ENCODE results near the gene PRPF8.

The PRPF8 gene

GRCh38 chr17:1608676-1609075, 76.0 kb downstream of the PRPF8 start:
- no peak overlapping the region for H2BK12ac ChIP-seq (ENCODE audit: low read length in 2 of 2)
- H3K4me3 ChIP-seq (ENCODE audit: insufficient read depth in 1 of 2, low read depth in 1 of 2, low read length in 2 of 2), result no peak overlapping the region
- no peak overlapping the region for H2BK120ac ChIP-seq (ENCODE audit: low read depth, low read length)
- H3K23ac ChIP-seq (ENCODE audit: low read length in 2 of 2), result no peak overlapping the region
- no peak for DNase-seq
- no peak overlapping the region for H3K14ac ChIP-seq (ENCODE audit: low read length in 2 of 2)
- H3K4me2 ChIP-seq (ENCODE audit: low read length, poor library complexity, severe bottlenecking), result no peak overlapping the region
- H3K9me3 ChIP-seq (ENCODE audit: control insufficient read depth, low read length), result no peaks in the 10 kb centered on the region
- no peak overlapping the region for H4K8ac ChIP-seq (ENCODE audit: low read length)
- H2BK15ac ChIP-seq (ENCODE audit: low read depth, poor library complexity, severe bottlenecking), result no peak overlapping the region
- peaks cover 11% of the 10 kb centered on the region for H3K4me1 ChIP-seq (ENCODE audit: control insufficient read depth, insufficient read depth, low read depth, low read length)
- peaks cover 4 to 25% of the 10 kb centered on the region in 2 experiments for H3K36me3 ChIP-seq (ENCODE audit: control insufficient read depth in 1 of 2, insufficient read depth in 2 of 2, low read depth in 1 of 2, low read length in 2 of 2)
- no peak overlapping the region for H2BK5ac ChIP-seq (ENCODE audit: low read depth, low read length, poor library complexity, severe bottlenecking)
- H3K27ac ChIP-seq (ENCODE audit: low read length, poor library complexity, severe bottlenecking), result no peak overlapping the region
- H2AFZ ChIP-seq (ENCODE audit: low read depth, low read length), result no peak overlapping the region
- H3K9ac ChIP-seq (ENCODE audit: low read length), result no peak overlapping the region
- no peak overlapping the region for H3K4ac ChIP-seq (ENCODE audit: low read depth in 1 of 2, low read length in 2 of 2)
- H2AK5ac ChIP-seq (ENCODE audit: low read length, severe bottlenecking), result no peak overlapping the region
- no peak overlapping the region for H3K18ac ChIP-seq (ENCODE audit: low read depth in 1 of 2, low read length in 2 of 2)
- H3K79me1 ChIP-seq (replicated peaks; ENCODE audit: low read length, poor library complexity, severe bottlenecking), result no peaks in the 10 kb centered on the region
- H3K27me3 ChIP-seq (ENCODE audit: control insufficient read depth in 1 of 2, insufficient read depth in 1 of 2, low read length in 2 of 2), result no peaks in the 10 kb centered on the region
- 90% methylated on average over 5 of the region's 7 CpGs for WGBS
- no peak overlapping the region for H4K91ac ChIP-seq (ENCODE audit: low read length)

GRCh38 chr17:1607971-1608320, 76.7 kb downstream of the PRPF8 start:
- H3K18ac ChIP-seq (ENCODE audit: low read depth in 1 of 2, low read length in 2 of 2), result no peak overlapping the region
- no peak overlapping the region for H3K9ac ChIP-seq (ENCODE audit: low read length)
- no peak overlapping the region for H2BK5ac ChIP-seq (ENCODE audit: low read depth, low read length, poor library complexity, severe bottlenecking)
- H3K4me2 ChIP-seq (ENCODE audit: low read length, poor library complexity, severe bottlenecking), result no peak overlapping the region
- peaks cover 4 to 19% of the 10 kb centered on the region in 2 experiments for H3K36me3 ChIP-seq (ENCODE audit: control insufficient read depth in 1 of 2, insufficient read depth in 2 of 2, low read depth in 1 of 2, low read length in 2 of 2)
- H3K4me1 ChIP-seq (ENCODE audit: control insufficient read depth, insufficient read depth, low read depth, low read length), result peaks cover 11% of the 10 kb centered on the region
- H3K27me3 ChIP-seq (ENCODE audit: control insufficient read depth in 1 of 2, insufficient read depth in 1 of 2, low read length in 2 of 2), result no peaks in the 10 kb centered on the region
- H2BK12ac ChIP-seq (ENCODE audit: low read length in 2 of 2), result no peak overlapping the region
- H3K14ac ChIP-seq (ENCODE audit: low read length in 2 of 2), result no peak overlapping the region
- no peak overlapping the region for H4K91ac ChIP-seq (ENCODE audit: low read length)
- no peak overlapping the region for H3K4ac ChIP-seq (ENCODE audit: low read depth in 1 of 2, low read length in 2 of 2)
- H3K9me3 ChIP-seq (ENCODE audit: control insufficient read depth, low read length), result no peaks in the 10 kb centered on the region
- no peak overlapping the region for H3K23ac ChIP-seq (ENCODE audit: low read length in 2 of 2)
- peak overlapping the region; percentile 69 for H4K8ac ChIP-seq (ENCODE audit: low read length)
- 30% methylated on average over 5 of the region's 5 CpGs for WGBS
- H2BK15ac ChIP-seq (ENCODE audit: low read depth, poor library complexity, severe bottlenecking), result no peak overlapping the region
- H2AFZ ChIP-seq (ENCODE audit: low read depth, low read length), result no peak overlapping the region
- H2BK120ac ChIP-seq (ENCODE audit: low read depth, low read length), result no peak overlapping the region
- no peak overlapping the region for H3K27ac ChIP-seq (ENCODE audit: low read length, poor library complexity, severe bottlenecking)
- no peak overlapping the region for H3K4me3 ChIP-seq (ENCODE audit: insufficient read depth in 1 of 2, low read depth in 1 of 2, low read length in 2 of 2)
- DNase-seq, result peak; percentile 83
- H2AK5ac ChIP-seq (ENCODE audit: low read length, severe bottlenecking), result no peak overlapping the region
- no peaks in the 10 kb centered on the region for H3K79me1 ChIP-seq (replicated peaks; ENCODE audit: low read length, poor library complexity, severe bottlenecking)

- H3K4me2 ChIP-seq (ENCODE audit: low read length, poor library complexity, severe bottlenecking), result no peak overlapping the region
- H2BK12ac ChIP-seq (ENCODE audit: low read length in 2 of 2), result peak overlapping the region; percentile 51 to 73
- H4K8ac ChIP-seq (ENCODE audit: low read length), result peak overlapping the region; percentile 69
- peaks cover 11% of the 10 kb centered on the region for H3K4me1 ChIP-seq (ENCODE audit: control insufficient read depth, insufficient read depth, low read depth, low read length)
- no peak overlapping the region for H3K27ac ChIP-seq (ENCODE audit: low read length, poor library complexity, severe bottlenecking)
- H3K23ac ChIP-seq (ENCODE audit: low read length in 2 of 2), result no peak overlapping the region
- peaks cover 0 to 17% of the 10 kb centered on the region in 2 experiments for H3K36me3 ChIP-seq (ENCODE audit: control insufficient read depth in 1 of 2, insufficient read depth in 2 of 2, low read depth in 1 of 2, low read length in 2 of 2)
- H2AFZ ChIP-seq (ENCODE audit: low read depth, low read length), result no peak overlapping the region
- peaks cover 4% of the 10 kb centered on the region for H3K9me3 ChIP-seq (ENCODE audit: control insufficient read depth, low read length)
- H2BK120ac ChIP-seq (ENCODE audit: low read depth, low read length), result peak overlapping the region; percentile 68
- H3K79me1 ChIP-seq (replicated peaks; ENCODE audit: low read length, poor library complexity, severe bottlenecking), result no peaks in the 10 kb centered on the region
- peak overlapping the region; percentile 23 for H4K91ac ChIP-seq (ENCODE audit: low read length)
- H3K9ac ChIP-seq (ENCODE audit: low read length), result no peak overlapping the region
- no peak overlapping the region for H3K14ac ChIP-seq (ENCODE audit: low read length in 2 of 2)
- DNase-seq, result no peak
- H3K27me3 ChIP-seq (ENCODE audit: control insufficient read depth in 1 of 2, insufficient read depth in 1 of 2, low read length in 2 of 2), result no peaks in the 10 kb centered on the region
- 93% methylated on average over 26 of the region's 26 CpGs for WGBS
- no peak overlapping the region for H2AK5ac ChIP-seq (ENCODE audit: low read length, severe bottlenecking)
- peak overlapping the region in 1 of 2 experiments; percentile 46 for H3K4ac ChIP-seq (ENCODE audit: low read depth in 1 of 2, low read length in 2 of 2)
- H2BK5ac ChIP-seq (ENCODE audit: low read depth, low read length, poor library complexity, severe bottlenecking), result no peak overlapping the region
- H3K18ac ChIP-seq (ENCODE audit: low read depth in 1 of 2, low read length in 2 of 2), result peak overlapping the region; percentile 54 to 77
- peak overlapping the region; percentile 93 for H2BK15ac ChIP-seq (ENCODE audit: low read depth, poor library complexity, severe bottlenecking)
- H3K4me3 ChIP-seq (ENCODE audit: insufficient read depth in 1 of 2, low read depth in 1 of 2, low read length in 2 of 2), result no peak overlapping the region
Measured at GRCh38 chr17:1606352-1606985, 78.2 kb downstream of the PRPF8 start.

GRCh38 chr17:1605681-1606351, 78.9 kb downstream of the PRPF8 start:
- Histone ChIP-seq H3K79me1 (replicated peaks; ENCODE audit: low read length, poor library complexity, severe bottlenecking) (no peaks in the 10 kb centered on the region), H3K4me1 (ENCODE audit: control insufficient read depth, insufficient read depth, low read depth, low read length) (peaks cover 11% of the 10 kb centered on the region), H3K36me3 (ENCODE audit: control insufficient read depth in 1 of 2, insufficient read depth in 2 of 2, low read depth in 1 of 2, low read length in 2 of 2) (peaks cover 0 to 21% of the 10 kb centered on the region in 2 experiments), H2BK12ac (ENCODE audit: low read length in 2 of 2) (no peak overlapping the region), H2BK5ac (ENCODE audit: low read depth, low read length, poor library complexity, severe bottlenecking) (no peak overlapping the region), H4K91ac (ENCODE audit: low read length) (peak overlapping the region; percentile 25), H2BK120ac (ENCODE audit: low read depth, low read length) (no peak overlapping the region), H3K4ac (ENCODE audit: low read depth in 1 of 2, low read length in 2 of 2) (no peak overlapping the region), H3K27ac (ENCODE audit: low read length, poor library complexity, severe bottlenecking) (no peak overlapping the region), H4K8ac (ENCODE audit: low read length) (peak overlapping the region; percentile 10), H3K4me3 (ENCODE audit: insufficient read depth in 1 of 2, low read depth in 1 of 2, low read length in 2 of 2) (no peak overlapping the region), H2BK15ac (ENCODE audit: low read depth, poor library complexity, severe bottlenecking) (peak overlapping the region; percentile 46), H2AFZ (ENCODE audit: low read depth, low read length) (no peak overlapping the region), H3K9me3 (ENCODE audit: control insufficient read depth, low read length) (peaks cover 6% of the 10 kb centered on the region), H2AK5ac (ENCODE audit: low read length, severe bottlenecking) (no peak overlapping the region), H3K18ac (ENCODE audit: low read depth in 1 of 2, low read length in 2 of 2) (no peak overlapping the region), H3K14ac (ENCODE audit: low read length in 2 of 2) (no peak overlapping the region), H3K23ac (ENCODE audit: low read length in 2 of 2) (no peak overlapping the region), H3K4me2 (ENCODE audit: low read length, poor library complexity, severe bottlenecking) (no peak overlapping the region), H3K27me3 (ENCODE audit: control insufficient read depth in 1 of 2, insufficient read depth in 1 of 2, low read length in 2 of 2) (no peaks in the 10 kb centered on the region), H3K9ac (ENCODE audit: low read length) (no peak overlapping the region)
- no peak for DNase-seq
- 96% methylated on average over 15 of the region's 19 CpGs for WGBS
